Activated CD4-positive, alpha-beta T cell treated with anti-CD3 and anti-CD28 coated beads, Interleukin-2, amount 10 ng/mL, durations not matched to agents 24 days and 14 days (primary cell): Measurements from ENCODE around the gene CHD5. TPM values are rescaled to one million over a fixed set of nuclear protein-coding genes. Genes with fewer than 3 reads are reported as not detected.

ENCODE experiments used
- DNase-seq: peaks from one replicate; pipeline ENCODE4 v3.0.0; 2022
- H3K27ac Mint-ChIP-seq: one replicate; pipeline ENCODE4 v1.8.0; 2022; ENCODE audit warnings: mild to moderate bottlenecking, mixed read lengths
- H3K27me3 Mint-ChIP-seq: one replicate; pipeline ENCODE4 v1.8.0; 2022; ENCODE audit warnings: mixed read lengths
- H3K36me3 Mint-ChIP-seq: one replicate; pipeline ENCODE4 v1.8.0; 2022; ENCODE audit warnings: low read depth, mild to moderate bottlenecking, mixed read lengths
- H3K4me1 Mint-ChIP-seq: one replicate; pipeline ENCODE4 v1.8.0; 2021; ENCODE audit warnings: mixed read lengths
- H3K4me3 Mint-ChIP-seq: one replicate; pipeline ENCODE4 v1.8.0; 2022; ENCODE audit warnings: mild to moderate bottlenecking, moderate library complexity, mixed read lengths
- H3K9me3 Mint-ChIP-seq: one replicate; pipeline ENCODE4 v1.8.0; 2021; ENCODE audit warnings: mixed read lengths
- intact Hi-C: fragments of 100-400 bp; cut with micrococcal nuclease; formaldehyde crosslinking; loops from one replicate; pipeline ENCODE4 v1.15.1; 2023
- total RNA-seq: library from RNA; stranded (reverse); gene quantifications from 2 replicates; pipeline ENCODE4 v1.2.3, GENCODE V29; 2022

CHD5 gene
- total RNA-seq, 1 donor from 2014 or later: 0.63 TPM

GRCh38 chr1:6174621-6175410 is 5.3 kb downstream of the CHD5 start:
- Mint-ChIP-seq H3K4me1 (no peaks in the 10 kb centered on the region), H3K27me3 (peaks cover 23% of the 10 kb centered on the region), H3K4me3 (no peak overlapping the region), H3K27ac (no peak overlapping the region), H3K36me3 (no peaks in the 10 kb centered on the region), H3K9me3 (no peaks in the 10 kb centered on the region)
- DNase-seq: no peak
- intact Hi-C loops: no loop called here

GRCh38 chr1:6172549-6172948 is 7.6 kb downstream of the CHD5 start:
- H3K27me3 Mint-ChIP-seq: peaks cover 11% of the 10 kb centered on the region
- DNase-seq: no peak
- intact Hi-C loops: no loop called here
- no peaks in the 10 kb centered on the region for H3K36me3 Mint-ChIP-seq
- no peaks in the 10 kb centered on the region for H3K9me3 Mint-ChIP-seq
- no peak overlapping the region for H3K4me3 Mint-ChIP-seq
- H3K4me1 Mint-ChIP-seq: no peaks in the 10 kb centered on the region
- no peak overlapping the region for H3K27ac Mint-ChIP-seq

DNA sequence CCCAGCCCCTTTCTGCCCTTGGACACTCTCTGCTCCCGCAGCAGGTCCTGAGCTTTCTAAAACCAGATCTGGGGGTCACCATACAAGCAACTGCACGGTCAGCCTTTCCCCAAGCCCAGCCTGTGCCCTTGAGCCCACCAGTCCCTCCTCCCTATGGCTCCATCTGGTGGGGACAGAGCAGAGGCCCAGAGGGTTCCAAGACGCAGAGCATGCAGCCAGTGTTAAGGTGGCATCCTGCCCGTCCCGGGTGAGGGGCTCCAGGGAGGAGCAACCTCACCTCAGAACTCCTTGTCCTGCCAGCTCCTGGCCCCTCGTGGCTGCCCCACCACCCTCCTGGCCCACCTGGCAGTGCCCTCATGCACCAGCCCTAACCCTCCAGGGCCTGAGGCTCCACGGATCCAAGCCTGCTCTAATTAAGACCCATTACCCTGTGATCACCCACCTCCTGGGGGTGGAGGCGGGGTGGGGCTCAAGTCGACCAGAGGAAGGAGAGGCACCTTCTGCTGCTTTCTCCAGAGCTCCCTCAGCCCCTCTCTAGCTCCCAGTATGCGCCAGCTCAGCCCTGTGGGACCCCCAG is 8.5 kb downstream of the CHD5 start:
- H3K9me3 Mint-ChIP-seq: no peaks in the 10 kb centered on the region
- intact Hi-C loops: no loop called here
- H3K27me3 Mint-ChIP-seq: peaks cover 4% of the 10 kb centered on the region
- no peaks in the 10 kb centered on the region for H3K36me3 Mint-ChIP-seq
- no peak overlapping the region for H3K4me3 Mint-ChIP-seq
- no peaks in the 10 kb centered on the region for H3K4me1 Mint-ChIP-seq
- no peak for DNase-seq
- H3K27ac Mint-ChIP-seq: no peak overlapping the region

DNA sequence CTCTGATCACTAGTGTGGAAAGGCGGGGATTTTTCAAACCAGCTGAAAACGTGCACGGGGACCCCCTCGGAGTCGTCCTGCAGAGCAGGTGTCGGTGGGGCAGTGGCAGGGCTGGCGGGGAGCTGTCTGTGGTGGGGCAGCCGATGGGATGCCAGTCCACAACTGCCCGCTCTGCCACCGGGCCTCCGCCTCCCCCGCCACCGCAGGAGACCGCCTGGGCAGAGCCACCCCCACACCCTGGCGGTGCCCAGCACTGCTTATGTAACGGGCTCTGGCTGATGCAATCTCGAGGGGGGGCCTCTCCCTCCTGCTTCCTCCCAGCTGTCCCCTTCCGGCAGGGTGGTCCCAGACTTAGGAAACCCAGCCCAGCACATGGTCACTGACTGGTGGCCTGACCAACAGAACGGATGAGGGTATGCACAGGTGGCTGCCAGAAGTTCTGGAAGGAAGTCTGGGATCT is 9.3 kb downstream of the CHD5 start:
- intact Hi-C loops: no loop called here
- Mint-ChIP-seq H3K36me3 (no peaks in the 10 kb centered on the region), H3K27ac (no peak overlapping the region), H3K4me3 (no peak overlapping the region), H3K4me1 (no peaks in the 10 kb centered on the region), H3K27me3 (peaks cover 2% of the 10 kb centered on the region), H3K9me3 (no peaks in the 10 kb centered on the region)
- DNase-seq: no peak

DNA sequence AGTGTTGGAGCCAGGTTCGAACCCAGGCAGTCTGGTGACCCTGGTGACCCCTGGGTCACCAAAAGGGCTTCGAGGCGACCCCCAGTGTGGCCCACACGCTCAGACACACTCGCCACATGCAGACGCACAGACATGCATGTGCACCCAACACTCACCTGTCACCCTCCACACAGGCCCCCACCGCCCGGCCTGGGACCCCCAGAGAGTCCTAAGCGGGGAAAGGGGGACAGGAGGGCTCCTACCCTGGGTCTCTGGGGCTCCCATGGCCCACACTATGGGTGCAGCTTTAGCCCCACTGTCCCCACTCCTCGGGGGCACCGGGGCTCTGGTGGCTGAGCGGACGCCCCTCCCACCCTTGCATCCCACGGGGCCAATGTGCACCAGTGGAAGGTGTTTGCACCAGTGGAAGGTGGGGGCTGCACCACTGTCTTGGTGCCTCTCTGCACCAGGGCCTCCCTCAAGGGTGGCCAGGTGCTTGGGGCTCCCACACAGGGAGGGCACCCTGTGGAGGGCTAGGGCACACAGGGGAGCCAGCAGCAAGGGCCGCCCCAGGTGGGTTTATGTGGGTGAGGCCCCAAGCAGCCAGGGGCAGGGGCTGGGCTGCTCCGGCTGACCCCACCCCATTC is 9.9 kb downstream of the CHD5 start:
- intact Hi-C loops: no loop called here
- no peak overlapping the region for H3K27ac Mint-ChIP-seq
- peaks cover 2% of the 10 kb centered on the region for H3K27me3 Mint-ChIP-seq
- no peak overlapping the region for H3K4me3 Mint-ChIP-seq
- no peak for DNase-seq
- no peaks in the 10 kb centered on the region for H3K9me3 Mint-ChIP-seq
- no peaks in the 10 kb centered on the region for H3K36me3 Mint-ChIP-seq
- no peaks in the 10 kb centered on the region for H3K4me1 Mint-ChIP-seq

GRCh38 chr1:6168947-6169586 is 11.1 kb downstream of the CHD5 start:
- Mint-ChIP-seq H3K27me3 (peaks cover 2% of the 10 kb centered on the region), H3K4me1 (no peaks in the 10 kb centered on the region), H3K27ac (no peak overlapping the region), H3K36me3 (no peaks in the 10 kb centered on the region), H3K9me3 (no peaks in the 10 kb centered on the region), H3K4me3 (no peak overlapping the region)
- intact Hi-C loops: no loop called here
- DNase-seq: no peak

GRCh38 chr1:6167391-6168303 is 12.5 kb downstream of the CHD5 start:
- no peak overlapping the region for H3K4me3 Mint-ChIP-seq

DNA sequence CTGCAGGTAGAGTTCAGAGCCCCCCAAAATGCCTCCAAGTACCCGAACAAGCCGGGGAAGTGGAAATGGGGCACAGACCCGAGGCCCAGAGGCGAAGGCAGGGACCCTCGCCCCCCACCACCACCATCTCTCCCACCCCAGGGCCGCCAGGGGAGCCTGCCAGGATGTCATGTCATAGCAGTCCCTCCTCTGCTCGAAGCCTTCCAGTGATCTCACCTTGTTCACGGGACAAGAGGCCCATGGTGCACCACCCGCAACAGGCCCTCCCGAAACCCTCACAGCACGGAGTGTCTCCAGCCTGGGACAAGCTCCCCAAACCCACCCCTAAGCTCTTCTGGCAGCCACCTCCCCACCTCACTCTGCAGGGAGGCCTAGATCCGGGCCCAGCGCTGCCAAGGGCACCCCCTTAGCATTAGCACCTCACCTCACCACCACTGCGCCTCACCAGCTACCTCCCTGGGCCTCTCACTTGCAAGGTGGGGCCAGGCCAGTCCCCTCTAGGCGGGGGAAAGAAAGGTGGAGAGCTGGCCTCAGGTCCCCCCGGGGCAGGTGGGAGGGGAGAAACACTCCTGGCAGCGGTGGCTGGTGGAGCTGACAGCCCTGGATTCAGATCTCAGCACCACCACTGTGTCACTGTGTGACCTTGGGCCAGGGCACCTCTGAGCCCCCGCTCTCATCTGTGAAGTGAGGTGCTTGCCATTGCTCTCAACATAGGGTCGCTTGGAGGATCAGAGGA is 13.3 kb downstream of the CHD5 start:
- Mint-ChIP-seq H3K4me3 (no peak overlapping the region), H3K27me3 (peaks cover 2% of the 10 kb centered on the region), H3K36me3 (no peaks in the 10 kb centered on the region), H3K9me3 (no peaks in the 10 kb centered on the region), H3K4me1 (no peaks in the 10 kb centered on the region), H3K27ac (no peak overlapping the region)
- intact Hi-C loops: no loop called here
- no peak for DNase-seq

More at GRCh38 chr1:6167391-6168303, 12.5 kb downstream of the CHD5 start:
- H3K9me3 Mint-ChIP-seq: no peaks in the 10 kb centered on the region
- H3K36me3 Mint-ChIP-seq: no peaks in the 10 kb centered on the region
- H3K27me3 Mint-ChIP-seq: peaks cover 2% of the 10 kb centered on the region
- H3K4me1 Mint-ChIP-seq: no peaks in the 10 kb centered on the region
- no peak for DNase-seq
- H3K27ac Mint-ChIP-seq: no peak overlapping the region
- intact Hi-C loops: no loop called here

DNA sequence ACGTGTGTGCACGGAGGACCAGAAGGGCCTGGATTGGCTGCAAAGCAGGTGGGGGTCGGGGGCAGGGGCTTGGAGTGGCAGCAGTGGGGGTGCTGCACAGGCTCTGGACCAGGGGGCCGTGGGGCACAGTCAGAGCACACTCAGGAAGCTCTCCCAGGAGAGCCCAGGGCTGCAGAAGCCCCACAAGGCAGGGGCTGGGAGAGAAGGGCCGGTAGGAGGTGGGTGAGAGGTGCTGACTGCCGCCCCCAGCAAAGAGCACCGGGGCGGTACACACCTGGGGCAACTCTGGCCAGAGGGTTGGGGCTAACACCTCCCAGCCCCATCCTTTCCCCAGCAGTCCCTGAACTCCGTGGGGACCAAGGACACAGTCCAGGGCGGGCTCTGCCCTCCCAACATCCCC is 13.9 kb downstream of the CHD5 start:
- no peak for DNase-seq
- intact Hi-C loops: no loop called here
- no peak overlapping the region for H3K27ac Mint-ChIP-seq
- H3K27me3 Mint-ChIP-seq: peaks cover 4% of the 10 kb centered on the region
- H3K36me3 Mint-ChIP-seq: no peaks in the 10 kb centered on the region
- no peak overlapping the region for H3K4me3 Mint-ChIP-seq
- no peaks in the 10 kb centered on the region for H3K4me1 Mint-ChIP-seq
- no peaks in the 10 kb centered on the region for H3K9me3 Mint-ChIP-seq

DNA sequence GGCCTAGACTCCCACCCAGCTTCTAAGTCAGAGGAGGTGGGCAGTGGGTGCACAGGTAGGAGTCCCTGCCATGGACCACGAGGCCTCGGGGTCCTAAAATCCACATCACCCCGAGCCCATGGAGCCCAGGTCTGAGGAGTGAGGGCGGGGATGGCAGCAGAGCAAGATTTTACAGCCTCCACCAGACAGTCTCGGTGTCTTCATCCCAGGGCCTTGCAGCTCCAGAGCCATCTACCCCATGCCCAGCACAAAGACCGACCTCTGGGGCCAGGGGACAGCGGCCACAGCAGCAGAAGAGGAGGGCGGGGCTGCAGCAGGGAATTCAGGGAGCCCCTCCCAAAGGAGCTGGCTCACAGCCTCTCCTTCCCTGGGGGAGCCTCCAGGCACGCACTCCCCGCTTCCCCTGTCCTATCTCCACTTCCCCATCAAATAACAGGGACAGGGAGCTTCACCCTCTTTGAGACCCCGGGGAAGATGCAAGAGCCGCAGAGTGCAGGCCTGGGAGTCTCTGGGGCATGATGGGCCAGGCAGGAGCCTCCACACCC is 14.6 kb downstream of the CHD5 start:
- H3K36me3 Mint-ChIP-seq: no peaks in the 10 kb centered on the region
- intact Hi-C loops: no loop called here
- no peak overlapping the region for H3K4me3 Mint-ChIP-seq
- H3K27me3 Mint-ChIP-seq: peaks cover 7% of the 10 kb centered on the region
- no peaks in the 10 kb centered on the region for H3K4me1 Mint-ChIP-seq
- H3K27ac Mint-ChIP-seq: no peak overlapping the region
- DNase-seq: no peak
- no peaks in the 10 kb centered on the region for H3K9me3 Mint-ChIP-seq

GRCh38 chr1:6165027-6165426 is 15.1 kb downstream of the CHD5 start:
- Mint-ChIP-seq H3K36me3 (no peaks in the 10 kb centered on the region), H3K4me3 (no peak overlapping the region)

GRCh38 chr1:6163973-6164617 is 16.0 kb downstream of the CHD5 start:
- no peaks in the 10 kb centered on the region for H3K36me3 Mint-ChIP-seq
- no peak overlapping the region for H3K4me3 Mint-ChIP-seq
- H3K27me3 Mint-ChIP-seq: peaks cover 7% of the 10 kb centered on the region
- no peaks in the 10 kb centered on the region for H3K4me1 Mint-ChIP-seq
- no peaks in the 10 kb centered on the region for H3K9me3 Mint-ChIP-seq
- intact Hi-C loops: no loop called here
- H3K27ac Mint-ChIP-seq: no peak overlapping the region
- DNase-seq: no peak

More at GRCh38 chr1:6165027-6165426, 15.1 kb downstream of the CHD5 start:
- H3K9me3 Mint-ChIP-seq: no peaks in the 10 kb centered on the region
- no peak overlapping the region for H3K27ac Mint-ChIP-seq
- peaks cover 7% of the 10 kb centered on the region for H3K27me3 Mint-ChIP-seq
- H3K4me1 Mint-ChIP-seq: no peaks in the 10 kb centered on the region
- no peak for DNase-seq
- intact Hi-C loops: no loop called here
